ENCODE results near the gene PARN.

- TF ChIP-seq, protein P1, sequence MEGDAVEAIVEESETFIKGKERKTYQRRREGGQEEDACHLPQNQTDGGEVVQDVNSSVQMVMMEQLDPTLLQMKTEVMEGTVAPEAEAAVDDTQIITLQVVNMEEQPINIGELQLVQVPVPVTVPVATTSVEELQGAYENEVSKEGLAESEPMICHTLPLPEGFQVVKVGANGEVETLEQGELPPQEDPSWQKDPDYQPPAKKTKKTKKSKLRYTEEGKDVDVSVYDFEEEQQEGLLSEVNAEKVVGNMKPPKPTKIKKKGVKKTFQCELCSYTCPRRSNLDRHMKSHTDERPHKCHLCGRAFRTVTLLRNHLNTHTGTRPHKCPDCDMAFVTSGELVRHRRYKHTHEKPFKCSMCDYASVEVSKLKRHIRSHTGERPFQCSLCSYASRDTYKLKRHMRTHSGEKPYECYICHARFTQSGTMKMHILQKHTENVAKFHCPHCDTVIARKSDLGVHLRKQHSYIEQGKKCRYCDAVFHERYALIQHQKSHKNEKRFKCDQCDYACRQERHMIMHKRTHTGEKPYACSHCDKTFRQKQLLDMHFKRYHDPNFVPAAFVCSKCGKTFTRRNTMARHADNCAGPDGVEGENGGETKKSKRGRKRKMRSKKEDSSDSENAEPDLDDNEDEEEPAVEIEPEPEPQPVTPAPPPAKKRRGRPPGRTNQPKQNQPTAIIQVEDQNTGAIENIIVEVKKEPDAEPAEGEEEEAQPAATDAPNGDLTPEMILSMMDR (conservative IDR thresholded peaks at IDR 0.05 in 1 of 2, IDR thresholded peaks at IDR 0.05 in 1 of 2; ENCODE audit: low read depth in 1 of 2, low read length in 2 of 2): no peak
- TF ChIP-seq EZH2 (IDR thresholded peaks at IDR 0.05; ENCODE audit: low read length, missing control alignments): no peak
Measured at GRCh38 chr16:14450846-14451245, 179.2 kb downstream of the PARN start.
